MM.1S (cell line): ENCODE measurements around the gene ZNF174.

Experiments used
- CTCF ChIP-seq: fragments of 300-600 bp; sonication (generic); IDR thresholded peaks from 2 replicates; pipeline ENCODE4 v1.5.1; 2016; ENCODE audit warnings: antibody characterized with exemption, low read length, mixed read lengths
- EZH2 ChIP-seq: fragments of 300-600 bp; sonication (generic); optimal IDR thresholded peaks from 2 replicates; pipeline ENCODE3; 2017; ENCODE audit warnings: low read depth, mild to moderate bottlenecking, antibody characterized with exemption, low read length, mixed read lengths
- EZH2phosphoT487 ChIP-seq: fragments of 300-600 bp; sonication (generic); IDR thresholded peaks from 2 replicates; pipeline ENCODE4 v1.6.1; 2018; ENCODE audit warnings: antibody characterized with exemption, low read length

DNA sequence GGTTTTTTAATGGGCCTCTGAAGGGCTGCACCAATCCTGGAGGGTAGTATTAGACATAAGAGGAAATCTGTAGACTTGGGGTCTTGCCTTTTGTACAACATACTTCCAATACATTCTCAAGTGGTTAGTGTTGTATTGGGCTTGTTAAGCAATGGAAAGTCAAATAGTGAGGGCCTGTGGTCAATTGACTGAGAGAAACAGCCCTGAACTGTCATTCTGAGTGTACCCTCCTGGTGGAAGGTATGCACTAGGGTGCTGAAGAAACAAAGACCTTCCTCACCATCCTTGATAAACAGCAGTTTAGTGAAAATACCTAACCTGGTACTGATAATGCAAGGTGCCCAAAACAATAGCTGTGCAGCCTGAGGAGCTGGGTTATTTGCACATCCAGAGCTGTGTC, 23.1 kb upstream of the ZNF174 start:
- TF ChIP-seq EZH2 (no peak), CTCF (no peak), EZH2phosphoT487 (no peak)
